A673 (cell line): ENCODE results near the gene NUBPL.

Experiments used
- EZH2 ChIP-seq: fragments of 200-600 bp; sonication (generic); IDR thresholded peaks from 2 replicates; pipeline ENCODE4 v1.6.1; 2017; ENCODE audit warnings: borderline replicate concordance, low read depth, mild to moderate bottlenecking, mixed read lengths, antibody characterized with exemption, low read length; ENCODE audit not compliant: poor library complexity, severe bottlenecking
- TF ChIP-seq, protein P1 (sequence below): fragments of 300-800, 200-600 bp; sonication (generic); conservative IDR thresholded peaks from 2 replicates; pipeline ENCODE4 v1.5.1; 2017; ENCODE audit warnings: low read depth, mild to moderate bottlenecking, antibody characterized with exemption, low read length, moderate library complexity, mixed read lengths

DNA sequence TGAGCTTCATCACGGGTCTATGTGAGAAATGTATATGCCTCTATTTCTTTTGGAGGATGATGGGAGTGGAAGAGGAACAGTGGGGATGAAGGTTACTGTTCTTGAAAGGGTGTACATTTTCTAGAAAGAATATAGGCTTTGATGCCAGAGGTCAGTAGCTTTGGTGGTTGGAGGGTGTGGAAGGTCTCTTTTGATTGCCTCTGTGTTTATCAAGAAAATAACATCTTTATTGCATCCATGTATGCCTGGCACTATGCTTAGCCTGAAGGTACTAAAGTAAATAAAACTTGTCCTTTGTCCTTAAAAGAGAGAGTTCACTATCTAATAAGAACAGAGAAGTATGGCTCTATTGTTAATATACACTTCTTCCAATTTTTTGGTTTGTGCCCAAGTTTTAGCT, 201.8 kb downstream of the NUBPL start:
- TF ChIP-seq, protein P1, sequence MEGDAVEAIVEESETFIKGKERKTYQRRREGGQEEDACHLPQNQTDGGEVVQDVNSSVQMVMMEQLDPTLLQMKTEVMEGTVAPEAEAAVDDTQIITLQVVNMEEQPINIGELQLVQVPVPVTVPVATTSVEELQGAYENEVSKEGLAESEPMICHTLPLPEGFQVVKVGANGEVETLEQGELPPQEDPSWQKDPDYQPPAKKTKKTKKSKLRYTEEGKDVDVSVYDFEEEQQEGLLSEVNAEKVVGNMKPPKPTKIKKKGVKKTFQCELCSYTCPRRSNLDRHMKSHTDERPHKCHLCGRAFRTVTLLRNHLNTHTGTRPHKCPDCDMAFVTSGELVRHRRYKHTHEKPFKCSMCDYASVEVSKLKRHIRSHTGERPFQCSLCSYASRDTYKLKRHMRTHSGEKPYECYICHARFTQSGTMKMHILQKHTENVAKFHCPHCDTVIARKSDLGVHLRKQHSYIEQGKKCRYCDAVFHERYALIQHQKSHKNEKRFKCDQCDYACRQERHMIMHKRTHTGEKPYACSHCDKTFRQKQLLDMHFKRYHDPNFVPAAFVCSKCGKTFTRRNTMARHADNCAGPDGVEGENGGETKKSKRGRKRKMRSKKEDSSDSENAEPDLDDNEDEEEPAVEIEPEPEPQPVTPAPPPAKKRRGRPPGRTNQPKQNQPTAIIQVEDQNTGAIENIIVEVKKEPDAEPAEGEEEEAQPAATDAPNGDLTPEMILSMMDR, result no peak
- TF ChIP-seq EZH2, result no peak
